HG03354 (cell line): ENCODE data around the gene DMXL1.

Experiments used
- ATAC-seq: cut with Tn5 transposase; IDR thresholded peaks from one replicate; pipeline ENCODE4 v1.9.1; 2021; ENCODE audit warnings: mild to moderate bottlenecking; ENCODE audit not compliant: unreplicated experiment, poor library complexity, severe bottlenecking

Gene DMXL1

DNA sequence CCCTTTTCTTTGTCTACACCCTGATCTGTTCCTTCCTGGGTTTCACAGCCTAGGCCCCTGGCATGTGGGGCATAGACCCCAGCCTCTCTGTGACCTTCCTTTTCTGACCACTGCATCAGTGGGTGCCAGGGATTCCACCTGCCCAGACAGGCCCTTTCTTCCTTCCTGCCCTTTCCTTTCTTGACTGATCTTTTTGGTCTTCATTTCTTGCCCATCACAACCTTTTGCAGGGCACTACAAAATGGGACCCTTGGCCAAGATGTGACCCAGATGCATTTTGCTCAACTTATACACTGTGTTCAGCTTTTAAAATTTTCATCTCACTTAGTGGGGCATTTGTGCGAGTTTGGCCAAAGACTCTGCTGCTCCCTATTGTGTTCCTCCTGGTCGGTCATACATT is 211.7 kb downstream of the DMXL1 start:
- no peak for ATAC-seq

DNA sequence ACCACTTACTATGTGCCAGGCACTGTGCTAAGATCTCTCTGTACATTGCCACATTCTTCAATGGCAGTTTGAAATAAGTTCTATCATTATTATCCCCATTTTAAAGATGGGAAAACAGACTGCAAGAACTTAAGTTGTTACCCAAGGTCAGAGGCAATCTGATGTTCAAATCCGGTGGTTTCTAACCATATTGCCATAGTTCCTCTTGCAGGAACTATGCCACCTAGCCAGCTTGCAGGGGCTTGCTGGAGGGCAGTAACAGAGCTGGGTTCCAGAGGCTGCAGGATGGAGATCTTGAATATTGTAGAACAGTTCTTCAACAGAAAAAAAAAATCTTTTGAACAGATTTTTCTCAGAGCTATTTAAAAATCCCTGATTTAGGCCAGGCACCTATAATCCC is 213.1 kb downstream of the DMXL1 start:
- ATAC-seq: no peak

DNA sequence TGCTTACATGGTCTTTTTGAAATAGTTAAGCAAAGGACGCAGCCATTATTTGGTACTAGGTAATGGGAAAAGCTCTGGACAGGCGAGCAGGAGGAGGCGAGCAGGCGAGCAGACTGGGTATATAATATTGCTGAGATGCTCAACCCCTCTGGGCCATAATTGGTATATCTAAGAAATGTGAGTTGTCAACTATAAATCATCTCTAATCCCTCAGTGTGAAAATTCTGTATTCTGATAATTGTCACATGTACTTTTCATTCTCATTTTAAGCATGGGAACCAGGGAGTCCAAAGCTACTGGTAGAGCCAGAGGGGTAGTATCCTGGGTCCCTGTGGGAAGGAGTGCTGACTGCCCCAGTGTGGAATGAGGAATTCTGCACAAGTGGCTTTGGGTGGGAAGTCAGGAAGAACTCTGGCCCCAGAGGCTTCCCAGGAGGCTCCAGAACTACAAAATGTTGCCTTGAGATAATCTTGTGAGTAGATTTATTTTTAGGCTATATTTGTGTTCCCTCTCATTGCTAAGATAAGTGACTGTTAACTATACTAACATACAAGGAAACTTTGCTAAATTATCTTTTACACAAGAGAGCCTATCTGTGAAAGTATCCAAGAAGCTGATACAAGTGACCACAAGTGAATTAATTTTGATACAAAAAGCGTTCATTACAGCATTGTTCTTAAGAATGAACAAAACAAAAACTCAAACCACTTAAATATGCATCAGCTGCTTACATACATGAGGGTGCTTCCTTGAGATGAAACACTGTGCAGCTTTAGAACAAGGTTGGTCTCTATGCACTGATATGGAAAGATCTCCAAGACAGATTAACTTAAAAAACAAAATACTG is 214.4 kb downstream of the DMXL1 start:
- ATAC-seq: no peak

DNA sequence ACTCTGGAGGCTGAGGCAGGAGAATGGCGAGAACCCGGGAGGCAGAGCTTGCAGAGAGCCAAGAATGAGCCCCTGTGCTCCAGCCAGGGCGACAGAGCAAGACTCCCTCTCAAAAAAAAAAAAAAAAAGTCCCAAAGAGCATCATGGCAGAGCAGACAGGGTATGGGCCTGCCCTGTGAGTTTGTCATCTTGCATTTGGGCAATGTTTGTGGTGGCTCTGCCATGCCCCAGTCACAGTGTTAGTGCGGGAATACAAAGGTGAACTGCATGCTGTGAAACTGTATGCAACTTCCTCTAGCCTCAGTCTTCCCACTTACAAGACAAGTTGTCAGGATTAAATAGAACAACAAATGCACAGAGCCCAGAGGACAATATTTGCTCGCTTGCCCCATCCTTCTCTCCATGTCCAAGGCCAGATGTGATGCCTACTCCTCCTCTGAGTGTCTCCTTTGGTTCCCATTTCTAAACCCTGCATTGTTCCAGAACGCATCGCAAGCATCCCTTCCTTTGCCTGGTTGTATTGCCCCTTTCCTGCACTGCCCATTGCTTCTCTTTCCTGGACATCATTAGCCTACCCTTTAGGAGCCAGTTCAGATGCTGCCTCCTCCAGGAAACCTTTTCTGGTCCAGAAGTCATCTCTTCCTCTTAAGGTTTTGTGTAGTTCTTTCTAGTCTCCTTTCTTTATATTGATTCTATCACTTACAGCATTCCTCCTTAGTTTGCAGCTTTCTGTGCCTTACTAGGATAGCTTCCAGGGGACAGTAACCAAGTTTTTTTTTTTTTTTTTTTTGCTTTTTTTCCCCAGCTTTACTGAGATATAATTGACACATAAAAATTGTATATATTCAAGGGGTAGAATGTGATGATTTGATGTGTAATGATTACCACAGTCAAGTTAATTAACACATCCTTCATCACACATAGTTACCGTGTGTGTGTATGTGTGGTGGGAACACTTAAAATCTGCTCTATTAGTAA is 215.9 kb downstream of the DMXL1 start:
- ATAC-seq: no peak

DNA sequence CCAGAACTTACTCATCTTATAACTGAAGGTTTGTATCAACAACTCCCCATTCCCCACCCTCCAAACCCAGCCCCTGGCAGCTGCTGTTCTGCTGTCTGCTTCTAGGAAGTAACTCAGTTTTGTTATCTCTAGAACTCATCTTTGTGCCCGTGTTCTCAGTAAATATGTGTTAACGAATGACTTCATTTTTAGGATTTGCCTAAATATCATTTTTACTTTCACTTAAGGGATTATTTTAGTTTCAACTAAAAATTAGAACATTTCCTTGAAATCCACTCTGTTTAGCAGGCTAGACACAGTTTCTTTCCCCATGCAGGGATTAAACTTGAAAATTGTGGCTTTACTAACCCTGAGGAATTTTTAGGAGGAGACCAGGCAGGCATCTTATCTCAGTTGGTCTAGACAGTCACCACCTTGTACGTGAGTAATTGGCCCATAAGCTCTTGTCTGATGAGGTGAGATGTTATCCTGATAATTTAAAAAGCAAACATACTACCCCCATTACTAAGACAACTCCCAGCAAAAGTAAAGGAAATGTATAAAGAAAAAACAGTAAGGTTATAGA is 216.7 kb downstream of the DMXL1 start:
- peak; percentile 66 for ATAC-seq

DNA sequence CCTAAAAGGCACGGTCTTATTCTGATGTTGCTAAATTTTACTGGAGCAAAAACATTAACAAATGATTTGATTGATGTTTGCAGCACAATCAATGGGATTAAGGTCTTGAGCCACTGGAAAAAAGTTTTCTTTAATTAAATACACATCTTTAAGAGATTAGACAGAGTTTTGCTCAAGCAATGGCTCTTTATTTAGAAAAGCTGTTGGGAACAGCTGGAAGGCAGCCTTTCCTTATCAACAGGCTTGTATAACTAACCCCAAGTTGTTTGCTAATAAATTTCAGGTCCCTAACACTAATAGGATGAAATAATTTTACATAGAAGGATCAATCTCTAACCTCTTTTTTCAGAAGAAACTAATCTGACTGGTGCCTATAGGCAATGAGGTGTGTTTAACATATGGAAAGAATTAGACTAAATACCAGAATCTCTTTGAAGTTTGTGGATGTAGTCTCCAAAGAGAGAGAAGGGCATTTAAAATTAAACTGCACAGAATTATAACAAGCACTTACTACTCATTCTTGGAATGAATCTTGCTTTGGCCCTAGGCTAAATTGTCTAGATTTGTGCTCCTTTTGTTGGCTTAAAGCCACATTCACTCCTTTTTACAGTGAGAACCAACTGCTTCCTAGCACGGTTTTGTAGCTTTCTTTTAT is 217.6 kb downstream of the DMXL1 start:
- no peak for ATAC-seq

DNA sequence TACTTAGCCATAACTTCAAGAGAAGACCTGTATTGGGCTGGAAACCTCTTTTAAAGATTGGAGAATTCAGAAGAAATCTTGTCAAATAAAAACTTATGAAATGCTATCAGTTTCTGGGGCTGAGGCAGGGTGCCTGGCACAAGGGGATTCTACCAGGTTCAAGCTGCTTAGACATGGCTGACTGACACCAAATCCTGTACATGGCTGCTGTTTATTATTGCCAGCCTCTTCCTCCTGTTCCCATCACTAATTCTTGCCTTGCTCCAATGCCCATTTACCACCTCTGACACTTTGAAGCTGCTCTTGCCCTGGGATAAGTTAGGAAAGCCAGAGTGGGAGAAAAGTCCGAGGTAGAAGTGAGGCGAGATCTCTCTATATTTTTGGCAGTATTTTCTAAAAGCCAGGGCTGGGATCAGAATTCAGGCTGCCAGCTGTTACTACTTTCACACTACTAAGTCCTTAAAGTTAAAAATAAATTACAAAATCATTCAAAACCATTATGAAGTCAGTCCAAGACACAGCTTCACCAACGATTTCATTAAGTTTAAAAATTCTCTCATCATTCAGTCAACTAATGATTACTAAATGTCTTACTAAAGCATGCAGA is 218.7 kb downstream of the DMXL1 start:
- ATAC-seq: no peak

DNA sequence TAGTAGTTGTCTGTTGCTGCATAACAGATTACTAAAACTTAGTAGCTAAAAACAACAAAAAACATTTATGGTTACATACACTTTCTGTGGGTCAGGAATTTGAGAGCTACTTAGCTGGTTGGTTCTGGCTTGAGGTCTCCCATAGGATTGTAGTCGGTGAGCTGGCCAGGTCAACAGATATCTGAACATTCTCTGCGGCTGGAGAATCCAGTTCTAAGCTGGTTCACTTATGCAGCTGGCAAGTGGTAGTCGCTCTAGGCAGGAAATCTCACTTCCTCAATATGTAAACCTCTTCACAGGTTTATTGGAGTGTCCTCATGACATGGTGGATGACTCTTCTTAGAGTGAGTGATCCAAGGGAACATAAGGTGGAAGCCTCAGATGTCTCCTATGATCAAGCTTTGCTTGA is 219.3 kb downstream of the DMXL1 start:
- peak; percentile 86 for ATAC-seq

DNA sequence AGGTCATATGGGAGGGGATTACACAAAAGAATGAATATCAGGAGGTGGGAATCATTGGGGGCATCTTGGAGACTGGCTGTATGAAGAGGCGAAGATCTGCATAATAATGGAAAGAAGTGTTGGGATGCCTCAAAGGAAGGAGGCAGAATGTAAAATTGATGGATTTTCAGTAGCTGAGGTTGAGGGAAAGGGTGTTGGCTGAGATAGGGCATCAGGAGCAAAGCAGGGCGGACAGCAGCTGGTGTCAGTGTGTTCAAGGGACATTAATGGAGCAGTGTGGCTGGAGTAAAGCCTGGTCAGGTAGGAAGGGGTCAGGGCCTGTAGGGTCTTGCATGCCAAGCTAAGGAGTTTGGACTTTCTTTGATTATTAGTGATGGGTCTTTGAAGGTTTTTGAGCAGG is 219.7 kb downstream of the DMXL1 start:
- ATAC-seq: no peak

DNA sequence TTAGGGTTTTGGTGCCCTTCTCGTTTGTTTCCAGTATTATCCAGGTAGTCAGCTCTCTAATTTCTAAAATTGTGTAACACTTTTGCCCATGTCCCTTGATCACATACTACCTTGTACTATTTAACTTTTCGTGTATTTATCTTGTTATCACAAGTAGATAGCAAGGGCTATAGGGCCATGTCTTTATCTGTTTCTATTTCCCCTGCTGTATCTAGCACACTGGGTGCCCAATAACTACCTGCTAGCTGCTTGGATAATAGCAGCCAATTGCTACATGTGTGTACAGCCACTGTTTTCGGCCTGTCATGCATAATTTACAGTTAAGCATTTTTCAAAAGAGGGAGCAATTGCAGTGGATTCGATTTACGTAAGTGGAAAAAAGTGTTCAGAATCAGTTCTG is 220.2 kb downstream of the DMXL1 start:
- ATAC-seq: no peak

DNA sequence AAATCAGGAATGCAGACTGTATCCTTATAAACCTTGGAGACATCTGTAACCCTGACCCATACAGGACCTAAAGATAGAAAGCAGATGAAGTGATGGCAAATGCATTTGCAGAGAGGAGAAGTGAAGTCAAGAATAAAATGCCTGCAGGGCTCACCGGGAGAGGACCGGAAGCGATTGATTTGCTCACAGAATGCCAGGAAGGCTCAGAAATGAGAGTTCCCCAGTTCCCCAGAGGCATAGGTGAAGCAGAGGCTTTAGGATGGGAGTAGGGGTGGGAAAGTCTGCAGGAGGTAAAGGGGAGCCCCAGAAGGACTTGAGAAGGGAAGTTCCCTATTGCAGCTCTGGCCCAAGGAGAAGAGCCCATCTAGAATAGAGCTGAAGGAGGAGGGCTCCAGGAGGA is 221.0 kb downstream of the DMXL1 start:
- ATAC-seq: no peak

DNA sequence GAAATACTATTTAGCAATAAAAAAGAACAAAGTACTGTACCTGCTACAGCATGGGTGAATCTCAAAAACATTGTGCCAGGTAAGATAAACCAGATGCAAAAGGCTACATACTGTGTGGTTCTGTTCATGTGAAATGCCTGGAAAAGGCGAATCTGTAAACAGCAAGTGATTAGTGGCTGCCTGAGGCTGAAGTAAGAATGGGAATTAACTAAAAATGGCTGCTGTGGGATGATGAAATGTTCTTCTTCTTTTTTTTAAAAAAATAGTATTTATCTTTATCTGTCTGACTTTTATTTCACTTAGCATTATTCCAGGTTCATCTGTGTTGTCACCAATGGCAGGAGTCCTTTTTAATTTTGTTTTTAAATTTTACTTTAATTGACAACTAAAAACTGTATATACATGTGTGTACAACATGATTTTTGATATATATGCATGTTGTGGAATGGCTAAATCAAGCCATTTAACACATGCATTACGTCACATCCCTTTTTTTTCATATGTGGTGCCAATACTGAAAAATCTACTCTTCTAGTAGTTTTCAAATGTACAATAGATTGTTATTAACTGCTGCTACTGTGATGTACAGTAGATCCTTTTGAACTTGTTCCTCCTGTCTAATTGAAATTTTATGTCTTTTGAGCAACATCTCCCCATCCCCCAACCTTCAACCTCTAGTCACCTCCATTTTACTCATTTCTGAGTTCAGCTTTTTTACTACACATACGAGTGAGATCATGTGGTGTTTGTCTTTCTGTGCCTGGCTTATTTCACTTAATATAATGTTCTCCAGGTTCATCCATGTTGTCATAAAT is 222.0 kb downstream of the DMXL1 start:
- ATAC-seq: no peak

DNA sequence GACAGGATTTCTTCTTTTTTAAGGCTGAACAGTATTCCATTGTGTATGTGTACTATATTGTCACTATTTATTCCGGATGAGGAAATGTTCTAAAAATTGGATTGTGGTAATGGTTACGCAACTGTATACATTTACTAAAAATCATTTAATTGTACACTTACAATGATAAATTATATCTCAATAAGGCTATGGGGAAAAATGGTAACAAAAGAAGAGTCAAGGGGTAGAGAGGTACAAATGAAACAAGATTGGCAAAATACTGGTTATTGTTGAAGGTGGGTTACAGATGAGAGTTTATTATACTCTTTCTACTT is 222.6 kb downstream of the DMXL1 start:
- no peak for ATAC-seq
